NOMO-1 treated with dmso at 0.1 percent for 144 hours (cell line): ENCODE results near the gene DISP3.

Experiments used
- DNase-seq: peaks from one replicate; lab custom pipeline; 2025; ENCODE audit not compliant: unreplicated experiment; lab: John Stamatoyannopoulos, UW

DISP3 gene

GRCh38 chr1:11486231-11487009 lies 7.5 kb downstream of the DISP3 start:
- no peak for DNase-seq

DNA sequence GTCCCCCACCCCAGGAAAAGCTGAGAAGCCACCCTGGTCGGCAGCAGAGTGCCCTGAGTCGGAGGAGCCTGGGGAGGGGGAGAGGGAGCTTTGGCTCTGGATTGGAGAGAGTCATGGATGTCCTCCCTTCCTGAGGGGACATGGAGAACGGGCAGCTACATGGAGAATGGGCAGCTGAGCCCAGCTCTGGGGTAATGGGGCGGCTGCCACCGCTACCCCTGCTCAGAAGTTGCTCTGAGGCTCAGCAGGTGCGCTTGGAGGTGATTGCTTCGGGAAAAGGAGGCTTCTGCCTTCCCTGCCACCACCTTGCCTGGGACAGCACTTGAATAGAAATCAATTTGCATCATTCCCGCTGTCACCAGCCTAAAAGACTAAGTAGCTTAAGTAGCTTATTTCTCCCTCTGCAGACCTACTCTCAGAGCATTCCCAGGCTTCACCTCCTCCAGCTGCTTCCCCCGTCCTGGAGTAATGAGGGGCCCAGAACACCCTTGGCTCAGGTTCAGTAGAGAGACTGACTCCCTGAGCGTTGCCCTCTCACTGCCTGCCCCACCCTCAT lies 8.3 kb downstream of the DISP3 start:
- no peak for DNase-seq

- no peak for DNase-seq
Measured at GRCh38 chr1:11488201-11488770, 9.3 kb downstream of the DISP3 start.

- no peak for DNase-seq
Measured at GRCh38 chr1:11488966-11489625, 10.1 kb downstream of the DISP3 start.

- DNase-seq = no peak
Measured at GRCh38 chr1:11492235-11492634, 13.3 kb downstream of the DISP3 start.

DNA sequence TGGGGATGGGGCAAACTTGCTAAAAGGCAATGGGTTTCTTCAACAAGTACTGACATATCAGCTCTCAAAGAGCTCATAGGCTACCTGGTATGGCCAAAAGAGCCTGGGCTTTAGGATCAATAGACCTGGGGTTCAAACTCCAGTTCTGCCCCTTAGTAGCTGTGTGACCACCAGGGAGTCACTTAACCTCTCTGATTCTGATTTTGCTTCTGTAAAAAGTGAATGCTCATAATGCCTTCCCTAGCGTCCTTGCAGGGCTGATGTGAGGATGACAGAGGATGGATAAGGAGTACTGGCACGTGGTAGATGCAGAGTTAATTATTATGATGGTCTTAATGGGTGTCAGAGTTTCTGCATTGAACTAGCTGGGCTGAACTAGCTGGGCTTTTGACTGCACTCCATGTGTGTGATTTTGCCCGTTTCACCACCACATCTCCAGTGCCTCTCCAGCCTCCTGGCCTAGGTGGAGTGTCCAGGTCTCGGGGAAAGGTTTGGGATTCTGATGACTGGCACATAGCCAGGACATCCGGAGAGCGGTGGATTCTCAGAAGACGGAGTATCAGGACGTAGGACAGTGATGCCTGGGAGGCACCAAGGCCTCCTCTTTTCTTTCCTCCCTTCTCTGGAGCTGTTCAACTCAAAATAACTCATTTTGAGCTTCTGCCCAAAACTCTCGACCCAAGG lies 15.2 kb downstream of the DISP3 start:
- DNase-seq = no peak

DNA sequence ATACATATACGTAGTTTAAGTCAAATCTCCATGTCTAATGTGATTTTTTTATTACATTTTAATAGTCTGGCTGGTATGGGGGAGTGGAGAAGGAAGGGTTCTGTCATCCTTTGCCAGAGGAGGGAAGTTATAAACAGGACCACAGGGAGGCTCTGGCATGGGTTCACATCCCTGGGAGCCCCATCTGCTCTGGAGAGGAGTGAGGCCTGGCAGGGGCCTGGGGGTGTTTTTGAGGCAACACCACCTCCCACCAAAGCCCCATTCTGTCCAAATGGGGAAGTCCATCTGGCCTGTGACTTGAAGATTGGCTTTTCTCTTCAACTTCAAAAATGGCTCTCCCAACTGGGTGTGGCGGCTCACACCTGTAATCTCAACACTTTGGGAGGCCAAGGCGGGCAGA lies 15.8 kb downstream of the DISP3 start:
- no peak for DNase-seq

DNA sequence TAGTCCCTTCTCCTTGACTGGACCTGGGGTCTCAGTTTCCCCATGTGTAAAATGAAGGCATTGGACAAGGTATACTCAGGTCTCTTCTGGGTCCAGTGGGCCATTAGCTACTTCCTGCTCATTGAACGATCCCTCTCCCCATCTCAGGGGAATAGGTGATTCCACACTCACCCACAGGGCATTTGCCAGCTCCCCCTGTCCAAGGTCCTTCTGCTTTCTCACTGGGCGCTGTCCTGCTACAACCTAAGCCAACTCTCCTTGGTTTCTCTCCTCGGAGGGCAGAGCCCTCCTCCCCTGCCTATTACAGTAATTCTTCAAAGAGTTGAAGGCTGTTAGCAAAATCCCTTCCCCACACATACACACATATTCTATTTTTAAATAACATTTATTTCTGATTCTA lies 16.6 kb downstream of the DISP3 start:
- DNase-seq = no peak

GRCh38 chr1:11496551-11497080 lies 17.7 kb downstream of the DISP3 start:
- DNase-seq = no peak

GRCh38 chr1:11498956-11499594 lies 20.1 kb downstream of the DISP3 start:
- DNase-seq = no peak

DNA sequence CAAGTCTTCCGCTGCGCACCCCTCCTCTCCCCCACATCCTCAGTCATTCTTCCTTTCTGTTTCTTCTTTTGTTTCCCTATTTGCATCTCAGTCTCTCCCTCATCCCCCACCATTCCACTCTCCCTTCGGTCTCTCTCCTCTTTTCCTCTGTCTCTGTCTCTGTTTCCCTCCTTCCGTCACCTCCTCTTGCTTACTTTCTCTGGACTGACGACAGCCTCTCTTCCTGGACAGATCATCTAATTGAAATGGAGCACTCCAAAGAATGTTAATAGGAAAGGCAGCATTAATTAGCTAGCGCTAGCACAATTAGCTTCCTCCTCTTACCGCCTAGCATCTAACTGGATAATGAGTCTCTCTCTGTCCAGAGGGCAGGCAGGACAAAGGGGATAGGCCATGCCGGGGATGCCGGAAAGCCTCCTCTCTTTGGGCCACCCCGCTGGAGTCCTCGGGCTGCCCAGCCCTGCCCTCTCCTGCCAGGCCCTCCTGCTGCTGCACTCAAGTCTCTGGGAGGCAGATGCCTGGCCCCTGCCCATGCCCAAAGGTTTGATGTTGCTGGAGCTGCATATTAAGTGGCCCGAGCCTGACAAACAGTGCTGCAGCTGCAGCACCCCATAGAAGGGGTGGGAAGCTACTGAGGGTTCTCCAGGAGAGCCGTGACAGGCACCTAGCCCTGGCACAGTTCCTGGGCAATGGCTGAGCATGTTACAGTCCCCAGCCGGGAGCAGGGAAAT lies 20.8 kb downstream of the DISP3 start:
- DNase-seq = no peak

DNA sequence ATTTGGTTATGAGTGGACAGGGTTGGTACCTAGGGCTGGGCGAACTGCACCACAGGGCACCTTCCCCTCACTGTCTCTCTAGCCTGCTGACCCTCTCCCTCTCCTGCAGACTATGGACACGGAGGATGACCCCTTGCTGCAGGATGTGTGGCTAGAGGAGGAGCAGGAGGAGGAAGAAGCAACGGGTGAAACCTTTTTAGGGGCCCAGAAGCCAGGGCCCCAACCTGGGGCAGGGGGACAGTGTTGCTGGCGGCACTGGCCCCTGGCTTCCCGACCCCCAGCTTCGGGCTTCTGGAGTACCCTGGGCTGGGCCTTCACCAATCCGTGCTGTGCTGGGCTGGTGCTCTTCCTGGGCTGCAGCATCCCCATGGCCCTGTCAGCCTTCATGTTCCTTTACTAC lies 21.9 kb downstream of the DISP3 start:
- DNase-seq = no peak

DNA sequence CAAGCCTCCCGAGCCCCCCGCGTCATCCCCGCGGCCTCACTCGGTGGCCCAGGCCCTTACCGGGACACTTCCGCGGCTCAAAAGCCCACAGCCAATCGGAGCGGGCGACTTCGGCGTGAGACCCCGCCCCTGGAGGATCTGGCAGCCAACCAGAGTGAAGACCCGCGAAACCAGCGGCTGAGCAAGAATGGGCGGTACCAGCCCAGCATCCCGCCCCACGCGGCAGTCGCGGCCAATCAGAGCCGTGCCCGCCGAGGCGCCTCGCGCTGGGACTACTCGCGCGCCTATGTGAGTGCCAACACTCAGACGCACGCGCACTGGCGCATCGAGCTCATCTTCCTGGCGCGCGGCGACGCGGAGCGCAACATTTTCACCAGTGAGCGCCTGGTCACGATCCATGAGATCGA lies 22.5 kb downstream of the DISP3 start:
- DNase-seq = no peak

DNA sequence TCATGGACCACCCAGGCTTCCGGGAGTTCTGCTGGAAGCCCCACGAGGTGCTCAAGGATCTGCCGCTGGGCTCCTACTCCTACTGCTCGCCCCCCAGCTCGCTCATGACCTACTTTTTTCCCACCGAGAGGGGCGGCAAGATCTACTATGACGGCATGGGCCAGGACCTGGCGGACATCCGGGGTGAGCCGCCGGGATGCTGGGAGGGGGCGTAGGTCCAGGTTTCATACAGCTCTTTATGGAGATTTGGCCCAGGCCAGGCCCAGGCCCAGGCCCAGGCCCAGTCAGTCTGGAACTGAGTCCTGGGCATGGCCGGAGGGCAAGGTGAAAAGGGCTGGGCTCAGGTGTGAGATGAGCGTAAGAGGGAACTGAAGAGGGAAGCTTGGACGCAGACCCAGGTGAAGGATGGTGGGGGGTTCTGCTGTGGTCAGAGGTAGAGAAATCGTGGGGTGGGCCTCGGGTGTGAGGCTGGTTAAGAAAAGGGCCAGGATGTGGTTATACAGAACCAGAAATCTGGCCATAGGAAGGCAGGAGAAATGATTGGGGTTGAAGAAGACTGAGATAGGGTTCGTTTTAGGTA lies 23.0 kb downstream of the DISP3 start:
- no peak for DNase-seq

DNA sequence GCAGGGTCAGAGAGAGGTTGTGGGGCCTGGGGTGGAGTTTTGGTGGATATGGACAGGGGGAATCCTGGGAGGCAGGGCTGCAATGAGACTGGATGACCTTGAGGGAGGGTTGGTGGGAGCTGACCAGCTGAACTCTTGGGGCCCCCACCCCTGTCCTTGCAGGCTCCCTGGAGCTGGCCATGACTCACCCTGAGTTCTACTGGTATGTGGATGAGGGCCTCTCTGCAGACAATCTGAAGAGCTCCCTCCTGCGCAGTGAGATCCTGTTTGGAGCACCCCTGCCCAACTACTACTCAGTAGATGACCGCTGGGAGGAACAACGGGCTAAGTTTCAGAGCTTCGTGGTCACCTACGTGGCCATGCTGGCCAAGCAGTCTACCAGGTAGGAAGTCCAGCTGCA lies 23.6 kb downstream of the DISP3 start:
- DNase-seq = no peak

GRCh38 chr1:11504599-11504998 lies 25.6 kb downstream of the DISP3 start:
- DNase-seq = no peak

- DNase-seq = no peak
Measured at GRCh38 chr1:11505591-11506538, 26.9 kb downstream of the DISP3 start.

GRCh38 chr1:11507309-11507708 lies 28.4 kb downstream of the DISP3 start:
- DNase-seq = no peak

DNA sequence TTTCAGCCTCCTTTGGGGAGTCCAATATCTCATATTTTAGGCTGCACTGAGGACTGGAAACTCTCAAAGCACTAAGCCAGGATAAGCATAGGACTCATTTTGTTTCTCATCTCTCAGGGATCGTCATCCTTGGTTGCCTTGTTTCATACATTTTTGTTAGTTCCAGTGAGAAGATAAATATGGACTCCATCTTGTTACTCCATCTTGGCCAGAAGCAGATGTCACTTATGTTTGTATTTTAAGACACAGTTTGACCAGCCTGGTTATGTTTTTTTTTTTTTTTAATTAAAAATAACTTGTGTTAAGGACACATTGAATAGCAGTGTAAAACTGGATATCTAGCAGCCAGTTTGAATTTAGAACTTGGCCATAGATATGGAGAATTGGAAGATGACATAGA lies 34.7 kb downstream of the DISP3 start:
- no peak for DNase-seq
